Measurements from ENCODE around the gene VCL. TPM values are rescaled to one million over a fixed set of nuclear protein-coding genes. Genes with fewer than 3 reads are reported as not detected.

Gene VCL
- total and polyA plus RNA-seq, 8 donors = 90.6 to 195 (median 98.2) TPM

DNA sequence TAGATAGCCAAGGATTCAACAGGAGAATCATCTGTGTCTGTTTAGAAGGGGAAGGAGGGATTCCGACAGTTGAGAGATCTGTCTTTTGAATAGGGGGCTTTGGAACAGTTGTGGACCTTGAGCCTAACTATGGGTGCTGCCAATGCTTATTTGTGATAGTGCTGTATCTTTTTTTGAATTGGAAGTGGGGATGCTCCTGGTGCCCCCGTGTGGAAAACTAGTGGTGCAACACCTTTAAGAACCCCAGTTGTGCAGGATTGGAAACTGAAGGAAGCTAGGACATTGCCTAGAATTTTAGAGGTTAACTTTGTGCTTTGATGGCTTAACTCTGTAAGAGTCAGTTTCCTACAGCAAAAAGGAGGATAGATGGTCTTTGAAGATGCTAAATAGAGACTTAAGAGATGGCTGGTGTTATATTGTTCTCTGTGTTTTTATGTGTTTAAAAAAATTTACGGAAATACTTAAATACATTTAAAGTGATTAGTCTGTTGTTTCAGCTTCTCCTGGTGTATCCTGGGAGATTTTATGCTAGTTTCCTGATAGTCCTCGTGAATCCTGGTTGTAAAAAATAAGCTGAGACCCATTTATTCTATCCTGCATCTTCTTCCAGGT is 83.4 kb downstream of the VCL start:
- TF ChIP-seq CTCF (IDR thresholded peaks at IDR 0.05) = peak; percentile 50 to 65
- intact Hi-C loops (cut with DNase I) = no loop called here
- no peak overlapping the region for H3K4me3 ChIP-seq
- H3K4me1 ChIP-seq = peaks cover 6 to 28% of the 10 kb centered on the region in 2 donors
- no peak overlapping the region for H3K27ac ChIP-seq
- no peaks in the 10 kb centered on the region for H3K9me3 ChIP-seq
- H3K27me3 ChIP-seq = no peaks in the 10 kb centered on the region
- H3K36me3 ChIP-seq = peaks cover 0 to 56% of the 10 kb centered on the region in 2 donors
- peak; percentile 87 for ATAC-seq
- DNase-seq = peak in 2 of 4 donors; percentile 48 to 62

GRCh38 chr10:74081941-74082718 is 84.2 kb downstream of the VCL start:
- no peak overlapping the region for H3K27ac ChIP-seq
- DNase-seq (no peak), ATAC-seq (peak; percentile 27)
- H3K27me3 ChIP-seq = no peaks in the 10 kb centered on the region
- peaks cover 0 to 50% of the 10 kb centered on the region in 2 donors for H3K36me3 ChIP-seq
- no peaks in the 10 kb centered on the region for H3K9me3 ChIP-seq
- no peak for TF ChIP-seq CTCF (IDR thresholded peaks at IDR 0.05)
- H3K4me3 ChIP-seq = no peak overlapping the region
- intact Hi-C loops (cut with DNase I) = no loop called here
- peaks cover 6 to 26% of the 10 kb centered on the region in 2 donors for H3K4me1 ChIP-seq

DNA sequence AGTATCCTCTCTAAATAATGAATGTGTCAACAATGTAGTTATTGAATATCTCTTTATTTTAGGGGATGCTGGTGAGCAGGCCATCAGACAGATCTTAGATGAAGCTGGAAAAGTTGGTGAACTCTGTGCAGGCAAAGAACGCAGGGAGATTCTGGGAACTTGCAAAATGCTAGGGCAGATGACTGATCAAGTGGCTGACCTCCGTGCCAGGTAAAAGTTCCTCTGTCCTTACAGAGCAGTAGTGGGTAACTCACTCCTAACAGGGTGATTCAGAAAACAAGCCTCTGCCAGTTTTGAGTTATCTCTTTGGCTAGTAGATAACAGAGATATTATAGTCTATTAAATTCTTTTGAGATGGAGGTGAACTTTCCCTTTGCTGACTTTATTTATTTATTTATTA is 85.4 kb downstream of the VCL start:
- H3K27me3 ChIP-seq = no peaks in the 10 kb centered on the region
- peaks cover 6 to 26% of the 10 kb centered on the region in 2 donors for H3K4me1 ChIP-seq
- ATAC-seq = no peak
- TF ChIP-seq CTCF (IDR thresholded peaks at IDR 0.05) = no peak
- no peaks in the 10 kb centered on the region for H3K9me3 ChIP-seq
- H3K36me3 ChIP-seq = peaks cover 0 to 52% of the 10 kb centered on the region in 2 donors
- H3K4me3 ChIP-seq = no peak overlapping the region
- intact Hi-C loops (cut with DNase I) = no loop called here
- DNase-seq = no peak
- H3K27ac ChIP-seq = no peak overlapping the region

DNA sequence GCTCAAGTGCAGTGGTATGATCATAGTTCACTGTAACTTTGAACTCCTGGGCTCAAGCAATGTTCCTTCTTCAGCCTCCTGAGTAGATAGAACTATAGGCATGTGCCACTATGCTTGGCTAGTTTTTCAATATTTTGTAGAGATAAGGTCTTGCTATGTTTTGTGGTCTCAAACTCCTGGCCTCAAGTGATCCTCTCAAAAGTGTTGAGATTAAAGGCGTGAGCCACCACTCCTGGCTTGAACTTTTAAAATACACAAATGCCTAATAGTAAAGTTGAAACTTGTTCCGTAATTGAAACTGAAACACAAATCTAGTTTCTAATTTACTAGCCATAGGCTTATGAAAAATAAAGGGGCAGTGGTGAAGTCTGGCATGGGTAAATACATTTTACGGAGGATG is 87.0 kb downstream of the VCL start:
- Histone ChIP-seq H3K9me3 (no peaks in the 10 kb centered on the region), H3K4me3 (no peak overlapping the region), H3K4me1 (peaks cover 0 to 13% of the 10 kb centered on the region in 2 donors), H3K27me3 (no peaks in the 10 kb centered on the region), H3K36me3 (peaks cover 0 to 69% of the 10 kb centered on the region in 2 donors), H3K27ac (no peak overlapping the region)
- DNase-seq = no peak
- no peak for ATAC-seq
- TF ChIP-seq CTCF (IDR thresholded peaks at IDR 0.05) = no peak
- intact Hi-C loops (cut with DNase I) = no loop called here

DNA sequence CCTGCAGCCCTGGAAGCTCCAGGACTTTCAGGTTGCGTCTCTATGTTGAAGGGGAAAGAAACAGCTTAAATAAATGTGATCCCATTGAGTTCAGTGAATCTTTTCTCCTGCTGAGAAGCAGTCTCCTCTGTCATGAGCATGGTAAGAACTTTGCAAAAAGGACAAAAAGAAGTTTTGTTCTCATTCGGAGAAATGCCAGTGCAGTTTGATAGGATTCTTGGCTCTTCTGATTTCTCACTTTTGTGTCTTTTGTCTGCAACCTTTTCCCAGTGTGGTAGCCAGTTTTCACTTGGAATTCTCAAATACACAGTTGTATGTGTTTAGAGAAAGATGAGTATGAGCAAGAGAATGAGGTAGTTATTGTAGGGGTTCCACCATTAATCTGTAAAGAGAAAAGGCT is 88.4 kb downstream of the VCL start:
- ATAC-seq (no peak), DNase-seq (no peak)
- Histone ChIP-seq H3K36me3 (peaks cover 0 to 82% of the 10 kb centered on the region in 2 donors), H3K27ac (no peak overlapping the region), H3K4me3 (no peak overlapping the region), H3K9me3 (no peaks in the 10 kb centered on the region), H3K27me3 (no peaks in the 10 kb centered on the region), H3K4me1 (no peaks in the 10 kb centered on the region)
- no peak for TF ChIP-seq CTCF (IDR thresholded peaks at IDR 0.05)
- intact Hi-C loops (cut with DNase I) = no loop called here
